Activated naive CD8-positive, alpha-beta T cell treated with anti-CD3 and anti-CD28 coated beads, Interleukin-2, amount 10 ng/mL, durations not matched to agents 7 days and 5 days (primary cell): ENCODE measurements around the gene SLC7A4. TPM values are rescaled to one million over a fixed set of nuclear protein-coding genes. Genes with fewer than 3 reads are reported as not detected.

ENCODE experiments used
- ATAC-seq: fragments of 150-1000 bp; cut with Tn5 transposase; one replicate; pipeline ENCODE4 v1.10.0; 2021; ENCODE audit warnings: low read depth, moderate library complexity
- POLR2A ChIA-PET: fragments of 350-600 bp; sonication (Branson Sonifier 250); formaldehyde crosslinking; loops from one replicate; lab custom pipeline; 2021; ENCODE audit warnings: antibody characterized with exemption; lab: Charles Lee
- DNase-seq: peaks from one replicate; pipeline ENCODE4 v3.0.0; 2021
- H3K27ac Mint-ChIP-seq: one replicate; pipeline ENCODE4 v1.8.0; 2022; ENCODE audit warnings: mild to moderate bottlenecking, mixed read lengths
- H3K27me3 Mint-ChIP-seq: one replicate; pipeline ENCODE4 v1.8.0; 2022; ENCODE audit warnings: mild to moderate bottlenecking, moderate library complexity, mixed read lengths
- H3K36me3 Mint-ChIP-seq: one replicate; pipeline ENCODE4 v1.8.0; 2021; ENCODE audit warnings: mild to moderate bottlenecking, mixed read lengths
- H3K4me1 Mint-ChIP-seq: one replicate; pipeline ENCODE4 v1.8.0; 2021; ENCODE audit warnings: mixed read lengths
- H3K4me3 Mint-ChIP-seq: one replicate; pipeline ENCODE4 v1.8.0; 2022; ENCODE audit warnings: mild to moderate bottlenecking, moderate library complexity, mixed read lengths
- H3K9me3 Mint-ChIP-seq: one replicate; pipeline ENCODE4 v1.8.0; 2021; ENCODE audit warnings: mixed read lengths
- total RNA-seq, 2 experiments: library from RNA; stranded (reverse); gene quantifications; one replicate each; pipeline ENCODE4 v1.2.3, GENCODE V29; 2021

Gene SLC7A4
- total RNA-seq, 2 experiments from 2014 or later = 0.79 to 1.2 TPM

- Mint-ChIP-seq H3K4me1 (peaks cover 21% of the 10 kb centered on the region), H3K4me3 (no peak overlapping the region), H3K36me3 (peaks cover 3% of the 10 kb centered on the region), H3K27ac (no peak overlapping the region), H3K9me3 (no peaks in the 10 kb centered on the region), H3K27me3 (peaks cover 15% of the 10 kb centered on the region)
- DNase-seq = no peak
- ATAC-seq = no peak
- POLR2A ChIA-PET = no interaction called here
These were observed 3.8 kb downstream of the SLC7A4 start for GRCh38 chr22:21028277-21029251.

GRCh38 chr22:21026783-21027692, 5.3 kb downstream of the SLC7A4 start:
- H3K27me3 Mint-ChIP-seq = peaks cover 4% of the 10 kb centered on the region
- H3K36me3 Mint-ChIP-seq = peaks cover 3% of the 10 kb centered on the region
- ATAC-seq = no peak
- H3K9me3 Mint-ChIP-seq = no peaks in the 10 kb centered on the region
- no peak for DNase-seq
- H3K27ac Mint-ChIP-seq = peak overlapping the region; percentile 12
- peaks cover 21% of the 10 kb centered on the region for H3K4me1 Mint-ChIP-seq
- no peak overlapping the region for H3K4me3 Mint-ChIP-seq
- POLR2A ChIA-PET = no interaction called here

GRCh38 chr22:21025763-21026755, 6.3 kb downstream of the SLC7A4 start:
- ATAC-seq (no peak), DNase-seq (no peak)
- POLR2A ChIA-PET = no interaction called here
- Mint-ChIP-seq H3K27ac (peak overlapping the region; percentile 87), H3K27me3 (peaks cover 2% of the 10 kb centered on the region), H3K4me3 (no peak overlapping the region), H3K4me1 (peaks cover 22% of the 10 kb centered on the region), H3K9me3 (no peaks in the 10 kb centered on the region), H3K36me3 (peaks cover 3% of the 10 kb centered on the region)

- Mint-ChIP-seq H3K27ac (peak overlapping the region; percentile 87), H3K4me1 (peaks cover 23% of the 10 kb centered on the region), H3K27me3 (no peaks in the 10 kb centered on the region), H3K4me3 (peak overlapping the region; percentile 60), H3K9me3 (no peaks in the 10 kb centered on the region), H3K36me3 (peaks cover 3% of the 10 kb centered on the region)
- peak; percentile 82 for ATAC-seq
- peak; percentile 75 for DNase-seq
- POLR2A ChIA-PET = interaction anchor here (0.7 to 1.5 kb wide), 3 partner anchors 21 to 108 kb away, joined by 3 read pairs; partner anchors contain the start of gene CRKL
These were observed 7.1 kb downstream of the SLC7A4 start for GRCh38 chr22:21025266-21025665.

GRCh38 chr22:21022955-21023614, 9.3 kb downstream of the SLC7A4 start:
- peaks cover 3% of the 10 kb centered on the region for H3K36me3 Mint-ChIP-seq
- no peak overlapping the region for H3K4me3 Mint-ChIP-seq
- DNase-seq (no peak), ATAC-seq (peak; percentile 21)
- no peak overlapping the region for H3K27ac Mint-ChIP-seq
- H3K9me3 Mint-ChIP-seq = no peaks in the 10 kb centered on the region
- no peaks in the 10 kb centered on the region for H3K27me3 Mint-ChIP-seq
- H3K4me1 Mint-ChIP-seq = peaks cover 22% of the 10 kb centered on the region
- POLR2A ChIA-PET = interaction anchor here (0.6 to 1.2 kb wide), 3 partner anchors 9 to 79 kb away, joined by 3 to 4 read pairs (median 3); no protein-coding TSS in a partner anchor

GRCh38 chr22:21022507-21022906, 9.9 kb downstream of the SLC7A4 start:
- POLR2A ChIA-PET = no interaction called here
- no peak for ATAC-seq
- H3K9me3 Mint-ChIP-seq = no peaks in the 10 kb centered on the region
- H3K36me3 Mint-ChIP-seq = peaks cover 3% of the 10 kb centered on the region
- H3K27ac Mint-ChIP-seq = no peak overlapping the region
- H3K4me1 Mint-ChIP-seq = peaks cover 22% of the 10 kb centered on the region
- no peak overlapping the region for H3K4me3 Mint-ChIP-seq
- no peak for DNase-seq
- no peaks in the 10 kb centered on the region for H3K27me3 Mint-ChIP-seq

GRCh38 chr22:21020802-21021429, 11.4 kb downstream of the SLC7A4 start:
- no peaks in the 10 kb centered on the region for H3K27me3 Mint-ChIP-seq
- no peak overlapping the region for H3K4me3 Mint-ChIP-seq
- peak; percentile 70 for ATAC-seq
- POLR2A ChIA-PET = no interaction called here
- DNase-seq = no peak
- H3K9me3 Mint-ChIP-seq = no peaks in the 10 kb centered on the region
- peaks cover 20% of the 10 kb centered on the region for H3K4me1 Mint-ChIP-seq
- peak overlapping the region; percentile 8 for H3K27ac Mint-ChIP-seq
- H3K36me3 Mint-ChIP-seq = peaks cover 3% of the 10 kb centered on the region

GRCh38 chr22:21018314-21018713, 14.0 kb downstream of the SLC7A4 start:
- Mint-ChIP-seq H3K36me3 (no peaks in the 10 kb centered on the region), H3K27me3 (peaks cover 3% of the 10 kb centered on the region), H3K4me3 (no peak overlapping the region), H3K4me1 (peaks cover 13% of the 10 kb centered on the region), H3K27ac (no peak overlapping the region), H3K9me3 (no peaks in the 10 kb centered on the region)
- DNase-seq (no peak), ATAC-seq (no peak)
- POLR2A ChIA-PET = no interaction called here

- Mint-ChIP-seq H3K36me3 (no peaks in the 10 kb centered on the region), H3K4me1 (peaks cover 13% of the 10 kb centered on the region), H3K27ac (no peak overlapping the region), H3K9me3 (no peaks in the 10 kb centered on the region), H3K4me3 (no peak overlapping the region), H3K27me3 (peaks cover 3% of the 10 kb centered on the region)
- POLR2A ChIA-PET = no interaction called here
- ATAC-seq = no peak
- DNase-seq = no peak
These were observed 15.5 kb downstream of the SLC7A4 start for GRCh38 chr22:21016644-21017420.

- no peak overlapping the region for H3K4me3 Mint-ChIP-seq
- POLR2A ChIA-PET = no interaction called here
- no peak for ATAC-seq
- no peak for DNase-seq
- no peaks in the 10 kb centered on the region for H3K9me3 Mint-ChIP-seq
- H3K4me1 Mint-ChIP-seq = peaks cover 11% of the 10 kb centered on the region
- H3K36me3 Mint-ChIP-seq = no peaks in the 10 kb centered on the region
- no peak overlapping the region for H3K27ac Mint-ChIP-seq
- H3K27me3 Mint-ChIP-seq = peaks cover 3% of the 10 kb centered on the region
These were observed 16.8 kb downstream of the SLC7A4 start for GRCh38 chr22:21015466-21016006.
